Endothelial cell of umbilical vein (primary cell): ENCODE results near the gene LRRIQ1. TPM values are rescaled to one million over a fixed set of nuclear protein-coding genes. Genes with fewer than 3 reads are reported as not detected.

Experiments
- BruUV-seq: library from RNA; stranded (reverse); fragments of 400-500 nt; replicated peaks from 2 replicates; lab custom pipeline; 2021; lab: Mats Ljungman, UMichigan
- CTCF ChIA-PET: fragments of 300-600, 350-600 bp; sonication (Branson Sonifier 250); formaldehyde crosslinking; loops from one replicate; lab custom pipeline; 2021; ENCODE audit warnings: antibody characterized with exemption, inconsistent platforms; lab: Charles Lee
- POLR2A ChIA-PET: fragments of 300-600, 350-600 bp; sonication (Branson Sonifier 250); formaldehyde crosslinking; loops from one replicate; lab custom pipeline; 2021; ENCODE audit warnings: antibody characterized with exemption, inconsistent platforms; lab: Charles Lee
- DNase-seq: peaks from one replicate; pipeline ENCODE4 v3.0.0-alpha.2; 2011; ENCODE audit warnings: low read depth, low spot score
- FAIRE-seq: peaks from 2 replicates; lab custom pipeline; 2011; peaks lifted over from hg19 to GRCh38; lab: Jason Lieb, UNC
- H2AFZ ChIP-seq: 2 replicates; pipeline ENCODE4 v1.6.0; 2012; ENCODE audit warnings: low read depth, low read length, control low read depth, inconsistent platforms
- H3K27ac ChIP-seq: 2 replicates; pipeline ENCODE4 v1.5.1; 2011; ENCODE audit warnings: low read depth, mild to moderate bottlenecking, control low read depth, low read length, moderate library complexity; ENCODE audit not compliant: insufficient read depth
- H3K27me3 ChIP-seq, 2 experiments: 2 replicates each; pipeline versions ENCODE4 v1.6.0 to v1.6.1; 2011; ENCODE audit warnings: low read length in 2 of 2, mixed read lengths in 1 of 2; ENCODE audit not compliant: control insufficient read depth in 2 of 2, insufficient read depth in 2 of 2
- H3K36me3 ChIP-seq, 2 experiments: 2 replicates in 1 of 2; 3 replicates in 1 of 2; pipeline ENCODE4 v1.5.1; 2011; ENCODE audit warnings: low read length in 2 of 2, mild to moderate bottlenecking in 1 of 2, moderate library complexity in 1 of 2; ENCODE audit not compliant: control insufficient read depth in 2 of 2, insufficient read depth in 2 of 2; ENCODE audit errors: extremely low read depth in 1 of 2
- H3K4me1 ChIP-seq: 3 replicates; pipeline ENCODE4 v1.5.1; 2011; ENCODE audit warnings: mild to moderate bottlenecking, low read length; ENCODE audit not compliant: control insufficient read depth, insufficient read depth; ENCODE audit errors: extremely low read depth
- H3K4me2 ChIP-seq: 2 replicates; pipeline ENCODE4 v1.6.1; 2011; ENCODE audit warnings: low read length, control low read depth, mixed read lengths; ENCODE audit not compliant: insufficient read depth
- H3K4me3 ChIP-seq, 3 experiments: fragments of 200-600 bp in 1 of 3; sonication (generic), shearing (Covaris generic) in 1 of 3; replicated peaks in 1 of 3; 2 replicates each; pipeline ENCODE4 v1.5.1; 2011 to 2016; ENCODE audit warnings: control low read depth in 3 of 3, low read length in 3 of 3, mild to moderate bottlenecking in 2 of 3, inconsistent platforms in 1 of 3, low read depth in 1 of 3, moderate library complexity in 1 of 3; ENCODE audit not compliant: insufficient read depth in 1 of 3
- H3K79me2 ChIP-seq: 2 replicates; pipeline ENCODE4 v1.6.0; 2012; ENCODE audit warnings: low read length, inconsistent platforms; ENCODE audit not compliant: control insufficient read depth, insufficient read depth
- H3K9ac ChIP-seq: replicated peaks from 2 replicates; pipeline ENCODE3; 2011; ENCODE audit warnings: low read length, control low read depth; ENCODE audit not compliant: insufficient read depth; ENCODE audit errors: extremely low read depth
- H3K9me1 ChIP-seq: replicated peaks from 3 replicates; pipeline ENCODE4 v1.6.0; 2011; ENCODE audit warnings: mild to moderate bottlenecking, low read length; ENCODE audit not compliant: control insufficient read depth, insufficient read depth; ENCODE audit errors: extremely low read depth
- H3K9me3 ChIP-seq: replicated peaks from 2 replicates; pipeline ENCODE4 v1.5.1; 2012; ENCODE audit warnings: low read length, inconsistent platforms; ENCODE audit not compliant: control insufficient read depth, insufficient read depth
- H4K20me1 ChIP-seq: replicated peaks from 2 replicates; pipeline ENCODE3; 2011; ENCODE audit warnings: mild to moderate bottlenecking, low read length; ENCODE audit not compliant: control insufficient read depth, insufficient read depth; ENCODE audit errors: extremely low read depth
- CTCF ChIP-seq, 2 donors: IDR thresholded peaks; 1 replicate in 1 of 2; 2 replicates in 1 of 2; pipeline ENCODE4 v1.5.1; 2011; ENCODE audit warnings: low read length in 2 of 2, mild to moderate bottlenecking in 2 of 2, moderate library complexity in 2 of 2, control low read depth in 1 of 2, inconsistent platforms in 1 of 2, low read depth in 1 of 2; ENCODE audit not compliant: insufficient read depth in 1 of 2; ENCODE audit errors: extremely low read depth in 1 of 2
- EZH2 ChIP-seq: IDR thresholded peaks from 2 replicates; pipeline ENCODE4 v1.6.1; 2012; ENCODE audit warnings: borderline replicate concordance, low read depth, mild to moderate bottlenecking, moderate library complexity, low read length, inconsistent platforms; ENCODE audit not compliant: severe bottlenecking
- FOS ChIP-seq: IDR thresholded peaks from 2 replicates; pipeline ENCODE4 v1.6.1; 2011; ENCODE audit warnings: mild to moderate bottlenecking, low read length, moderate library complexity, borderline replicate concordance; ENCODE audit not compliant: insufficient read depth
- GATA2 ChIP-seq: IDR thresholded peaks from 2 replicates; pipeline ENCODE4 v1.7.0; 2011; ENCODE audit warnings: low read depth, mild to moderate bottlenecking, moderate library complexity, mixed read lengths, low read length; ENCODE audit not compliant: insufficient read length, insufficient read depth
- JUN ChIP-seq: IDR thresholded peaks from 2 replicates; pipeline ENCODE4 v1.6.1; 2011; ENCODE audit warnings: borderline replicate concordance, low read depth; ENCODE audit not compliant: insufficient read length, insufficient read depth
- MAX ChIP-seq: IDR thresholded peaks from 2 replicates; pipeline ENCODE4 v1.6.1; 2011; ENCODE audit not compliant: insufficient read depth, insufficient read length
- MYC ChIP-seq: IDR thresholded peaks from one replicate; pipeline ENCODE4 v1.6.1; 2011; ENCODE audit warnings: mild to moderate bottlenecking, low read depth, low read length
- POLR2A ChIP-seq: IDR thresholded peaks from 2 replicates; pipeline ENCODE4 v1.6.1; 2012; ENCODE audit warnings: low read depth, mild to moderate bottlenecking, control low read depth, low read length
- POLR2AphosphoS5 ChIP-seq: IDR thresholded peaks from 2 replicates; pipeline ENCODE4 v1.6.1; 2012; ENCODE audit warnings: low read depth, mild to moderate bottlenecking, control low read depth, low read length, moderate library complexity; ENCODE audit not compliant: insufficient read depth
- dilution Hi-C: fragments of 300-500 bp; cut with MboI; formaldehyde crosslinking; loops from one replicate; pipeline ENCODE4 v1.15.0; 2019; ENCODE audit warnings: low sequenced_read_pairs; ENCODE audit not compliant: extremely low pct_ligation_motif_present
- intact Hi-C: fragments of 100-400 bp; cut with micrococcal nuclease; formaldehyde crosslinking; loops from one replicate; pipeline ENCODE4 v1.10.0; 2022
- polyA plus RNA-seq, 4 experiments: library from polyadenylated mRNA; depleted of rRNA in 3 of 4; stranded (reverse) in 3 of 4; unstranded in 1 of 4; fragments of >200 nt; gene quantifications; 2 replicates each; pipeline versions ENCODE4 v1.2.1 to v1.2.3, GENCODE V29; 2011 to 2012; ENCODE audit warnings: missing spikeins in 1 of 4
- total RNA-seq: library from RNA; stranded (reverse); gene quantifications from 2 replicates; pipeline ENCODE4 v1.2.3, GENCODE V29; 2021

Gene LRRIQ1
- total and polyA plus RNA-seq, 2 donors (not counting 3 experiments of a cell fraction or from before 2014, with no cell fraction given): 0.08 to 0.20 TPM

GRCh38 chr12:85085066-85085465 is 48.9 kb downstream of the LRRIQ1 start:
- no peaks in the 10 kb centered on the region for H3K4me1 ChIP-seq
- H3K4me2 ChIP-seq: no peak overlapping the region
- no peaks in the 10 kb centered on the region for H3K79me2 ChIP-seq
- no peak for FAIRE-seq
- ChIA-PET POLR2A (no interaction called here), CTCF (no interaction called here)
- H3K27me3 ChIP-seq: no peaks in the 10 kb centered on the region
- no peaks in the 10 kb centered on the region for H4K20me1 ChIP-seq
- H3K9me1 ChIP-seq: no peaks in the 10 kb centered on the region
- DNase-seq: no peak
- TF ChIP-seq GATA2 (no peak), MYC (no peak), CTCF (IDR thresholded peaks at IDR 0.05; ENCODE audit: extremely low read depth in 1 of 2, insufficient read depth in 1 of 2, low read depth in 1 of 2, low read length in 2 of 2) (no peak), EZH2 (no peak)
- dilution Hi-C loops: no loop called here
- no peaks in the 10 kb centered on the region for H3K36me3 ChIP-seq
- no peak overlapping the region for H3K4me3 ChIP-seq
- intact Hi-C loops: no loop called here
- H3K9me3 ChIP-seq: no peaks in the 10 kb centered on the region
- H3K27ac ChIP-seq: no peak overlapping the region
- BruUV-seq: no TSS peak
- H3K9ac ChIP-seq: no peak overlapping the region
- no peak overlapping the region for H2AFZ ChIP-seq

GRCh38 chr12:85089792-85090191 is 53.6 kb downstream of the LRRIQ1 start:
- CTCF ChIA-PET: no interaction called here
- BruUV-seq: no TSS peak
- intact Hi-C loops: no loop called here
- H3K9ac ChIP-seq: no peak overlapping the region
- TF ChIP-seq FOS: no peak
- TF ChIP-seq CTCF (IDR thresholded peaks at IDR 0.05; ENCODE audit: extremely low read depth in 1 of 2, insufficient read depth in 1 of 2, low read depth in 1 of 2, low read length in 2 of 2): no peak
- no peak for TF ChIP-seq POLR2AphosphoS5
- TF ChIP-seq MYC: no peak
- TF ChIP-seq MAX: no peak
- no peak for TF ChIP-seq JUN
- TF ChIP-seq GATA2: no peak
- no peak for TF ChIP-seq EZH2
- TF ChIP-seq POLR2A: no peak
- POLR2A ChIA-PET: no interaction called here
- no peak overlapping the region for H3K27ac ChIP-seq
- H2AFZ ChIP-seq: no peak overlapping the region
- no peaks in the 10 kb centered on the region for H3K27me3 ChIP-seq
- no peaks in the 10 kb centered on the region for H3K4me1 ChIP-seq
- no peaks in the 10 kb centered on the region for H4K20me1 ChIP-seq
- no peaks in the 10 kb centered on the region for H3K9me3 ChIP-seq
- H3K9me1 ChIP-seq: no peaks in the 10 kb centered on the region
- dilution Hi-C loops: no loop called here
- H3K4me2 ChIP-seq: no peak overlapping the region
- H3K4me3 ChIP-seq: no peak overlapping the region
- FAIRE-seq (no peak), DNase-seq (no peak)
- H3K79me2 ChIP-seq: no peaks in the 10 kb centered on the region
- no peaks in the 10 kb centered on the region for H3K36me3 ChIP-seq
